MM.1S (cell line): Measurements from ENCODE around the gene LMO1.

Experiments used
- DNase-seq: peaks from one replicate; pipeline ENCODE4 v3.0.0-alpha.2; 2015
- H2AFZ ChIP-seq: fragments of 300-600 bp; sonication (generic); 2 replicates; pipeline ENCODE4 v1.6.0; 2016; ENCODE audit warnings: antibody characterized with exemption, low read length
- H3F3A ChIP-seq: fragments of 300-600 bp; sonication (generic); 2 replicates; pipeline ENCODE4 v1.6.1; 2016; ENCODE audit warnings: mild to moderate bottlenecking, antibody characterized with exemption, low read length, moderate library complexity, mixed read lengths; ENCODE audit not compliant: insufficient read depth
- H3K27ac ChIP-seq: fragments of 300-600 bp; sonication (generic); 2 replicates; pipeline ENCODE4 v1.5.1; 2016; ENCODE audit warnings: mild to moderate bottlenecking, low read length
- H3K27me3 ChIP-seq: fragments of 300-600 bp; sonication (generic); replicated peaks from 2 replicates; pipeline ENCODE4 v1.6.0; 2016; ENCODE audit warnings: low read length; ENCODE audit not compliant: insufficient read depth
- H3K36me3 ChIP-seq: fragments of 300-600 bp; sonication (generic); replicated peaks from 2 replicates; pipeline ENCODE4 v1.6.1; 2016; ENCODE audit warnings: mild to moderate bottlenecking, low read length, mixed read lengths; ENCODE audit not compliant: insufficient read depth
- H3K4me1 ChIP-seq: fragments of 300-600 bp; sonication (generic); 2 replicates; pipeline ENCODE4 v1.6.1; 2016; ENCODE audit warnings: low read length, mixed read lengths
- H3K4me2 ChIP-seq: fragments of 300-600 bp; sonication (generic); 2 replicates; pipeline ENCODE4 v1.6.0; 2016; ENCODE audit warnings: low read depth, low read length
- H3K4me3 ChIP-seq: fragments of 300-600 bp; sonication (generic); 2 replicates; pipeline ENCODE4 v1.5.1; 2016; ENCODE audit warnings: low read length, mixed read lengths
- H3K79me2 ChIP-seq: fragments of 300-600 bp; sonication (generic); 2 replicates; pipeline ENCODE4 v1.6.1; 2016; ENCODE audit warnings: mixed run types, low read length, mixed read lengths
- H3K9ac ChIP-seq: fragments of 300-600 bp; sonication (generic); 2 replicates; pipeline ENCODE4 v1.6.1; 2016; ENCODE audit warnings: low read length, mixed read lengths
- H3K9me2 ChIP-seq: fragments of 300-600 bp; sonication (generic); replicated peaks from 2 replicates; pipeline ENCODE4 v1.6.1; 2016; ENCODE audit warnings: mild to moderate bottlenecking, low read length, mixed read lengths; ENCODE audit not compliant: insufficient read depth
- H3K9me3 ChIP-seq: fragments of 300-600 bp; sonication (generic); replicated peaks from 2 replicates; pipeline ENCODE4 v1.6.1; 2016; ENCODE audit warnings: mild to moderate bottlenecking, low read length, mixed read lengths; ENCODE audit not compliant: insufficient read depth
- H4K20me1 ChIP-seq: fragments of 300-600 bp; sonication (generic); 2 replicates; pipeline ENCODE4 v1.6.1; 2016; ENCODE audit warnings: mild to moderate bottlenecking, low read length, moderate library complexity, mixed read lengths; ENCODE audit not compliant: insufficient read depth
- EZH2 ChIP-seq: fragments of 300-600 bp; sonication (generic); optimal IDR thresholded peaks from 2 replicates; pipeline ENCODE3; 2017; ENCODE audit warnings: low read depth, mild to moderate bottlenecking, antibody characterized with exemption, low read length, mixed read lengths
- EZH2phosphoT487 ChIP-seq: fragments of 300-600 bp; sonication (generic); IDR thresholded peaks from 2 replicates; pipeline ENCODE4 v1.6.1; 2018; ENCODE audit warnings: antibody characterized with exemption, low read length
- TF ChIP-seq, protein P1 (sequence below): fragments of 300-600 bp; sonication (generic); IDR thresholded peaks from 2 replicates; pipeline ENCODE4 v1.5.1; 2016; ENCODE audit warnings: antibody characterized with exemption, low read length, mixed read lengths

Gene LMO1

GRCh38 chr11:8186429-8186828 is 77.2 kb downstream of the LMO1 start:
- H3K4me2 ChIP-seq = no peak overlapping the region
- H2AFZ ChIP-seq = no peak overlapping the region
- H3K9me2 ChIP-seq = no peaks in the 10 kb centered on the region
- TF ChIP-seq, protein P1, sequence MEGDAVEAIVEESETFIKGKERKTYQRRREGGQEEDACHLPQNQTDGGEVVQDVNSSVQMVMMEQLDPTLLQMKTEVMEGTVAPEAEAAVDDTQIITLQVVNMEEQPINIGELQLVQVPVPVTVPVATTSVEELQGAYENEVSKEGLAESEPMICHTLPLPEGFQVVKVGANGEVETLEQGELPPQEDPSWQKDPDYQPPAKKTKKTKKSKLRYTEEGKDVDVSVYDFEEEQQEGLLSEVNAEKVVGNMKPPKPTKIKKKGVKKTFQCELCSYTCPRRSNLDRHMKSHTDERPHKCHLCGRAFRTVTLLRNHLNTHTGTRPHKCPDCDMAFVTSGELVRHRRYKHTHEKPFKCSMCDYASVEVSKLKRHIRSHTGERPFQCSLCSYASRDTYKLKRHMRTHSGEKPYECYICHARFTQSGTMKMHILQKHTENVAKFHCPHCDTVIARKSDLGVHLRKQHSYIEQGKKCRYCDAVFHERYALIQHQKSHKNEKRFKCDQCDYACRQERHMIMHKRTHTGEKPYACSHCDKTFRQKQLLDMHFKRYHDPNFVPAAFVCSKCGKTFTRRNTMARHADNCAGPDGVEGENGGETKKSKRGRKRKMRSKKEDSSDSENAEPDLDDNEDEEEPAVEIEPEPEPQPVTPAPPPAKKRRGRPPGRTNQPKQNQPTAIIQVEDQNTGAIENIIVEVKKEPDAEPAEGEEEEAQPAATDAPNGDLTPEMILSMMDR = no peak
- no peak for TF ChIP-seq EZH2phosphoT487
- TF ChIP-seq EZH2 = no peak
- H3F3A ChIP-seq = no peaks in the 10 kb centered on the region
- H4K20me1 ChIP-seq = no peaks in the 10 kb centered on the region
- H3K27ac ChIP-seq = no peak overlapping the region
- no peaks in the 10 kb centered on the region for H3K27me3 ChIP-seq
- no peak for DNase-seq
- no peaks in the 10 kb centered on the region for H3K4me1 ChIP-seq
- H3K4me3 ChIP-seq = no peak overlapping the region
- no peaks in the 10 kb centered on the region for H3K9me3 ChIP-seq
- no peaks in the 10 kb centered on the region for H3K79me2 ChIP-seq
- H3K9ac ChIP-seq = no peak overlapping the region
- H3K36me3 ChIP-seq = no peaks in the 10 kb centered on the region

DNA sequence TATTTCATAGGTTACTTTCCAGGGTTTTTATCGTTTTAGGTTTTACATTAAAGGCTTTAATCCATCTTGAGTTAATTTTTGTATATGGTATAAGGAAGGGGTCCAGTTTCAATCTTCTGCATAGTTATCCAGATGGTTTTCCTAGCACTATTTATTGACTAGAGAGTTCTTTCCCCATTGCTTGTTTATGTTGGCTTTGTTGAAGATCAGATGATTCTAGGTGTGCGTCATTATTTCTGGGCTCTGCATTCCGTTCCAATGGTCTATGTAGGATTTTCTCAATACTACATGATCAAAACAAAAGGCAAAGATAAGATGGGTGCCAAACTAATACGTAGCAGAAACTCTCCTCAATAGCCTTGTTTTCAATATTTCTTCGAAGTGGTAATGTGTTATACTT is 80.6 kb downstream of the LMO1 start:
- Histone ChIP-seq H3K79me2 (no peaks in the 10 kb centered on the region), H3K27ac (no peak overlapping the region), H3K4me3 (no peak overlapping the region), H2AFZ (no peak overlapping the region), H3K9me2 (no peaks in the 10 kb centered on the region), H3K9ac (no peak overlapping the region), H3K4me1 (no peaks in the 10 kb centered on the region), H3K9me3 (no peaks in the 10 kb centered on the region), H3K36me3 (no peaks in the 10 kb centered on the region), H3F3A (no peaks in the 10 kb centered on the region), H3K27me3 (no peaks in the 10 kb centered on the region), H3K4me2 (no peak overlapping the region), H4K20me1 (no peaks in the 10 kb centered on the region)
- no peak for DNase-seq
- no peak for TF ChIP-seq EZH2phosphoT487
- TF ChIP-seq, protein P1 = no peak
- TF ChIP-seq EZH2 = no peak

DNA sequence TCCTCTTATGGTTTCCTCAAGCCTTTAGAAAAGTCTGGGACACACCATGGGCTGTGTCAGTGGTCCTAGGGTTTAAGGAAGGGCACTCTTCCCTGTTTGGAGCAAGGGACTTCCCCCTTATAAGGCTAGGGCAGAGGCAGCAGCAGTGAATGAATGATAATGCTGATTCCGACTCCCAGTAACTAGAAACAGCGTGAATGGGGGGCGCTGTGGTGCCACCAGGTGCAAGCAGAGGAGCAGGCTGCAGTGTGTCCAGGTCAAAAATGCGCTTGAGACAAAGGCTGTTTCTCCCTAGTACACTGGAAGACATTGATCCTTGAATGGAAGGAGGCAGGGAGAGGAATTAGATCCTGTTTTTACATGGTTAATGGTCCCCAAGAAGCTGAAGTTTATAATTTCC is 83.2 kb downstream of the LMO1 start:
- Histone ChIP-seq H3K79me2 (no peaks in the 10 kb centered on the region), H3F3A (no peaks in the 10 kb centered on the region), H3K9me2 (no peaks in the 10 kb centered on the region), H3K4me1 (no peaks in the 10 kb centered on the region), H3K27me3 (no peaks in the 10 kb centered on the region), H3K9me3 (no peaks in the 10 kb centered on the region), H4K20me1 (no peaks in the 10 kb centered on the region), H2AFZ (no peak overlapping the region), H3K27ac (no peak overlapping the region), H3K4me3 (no peak overlapping the region), H3K36me3 (no peaks in the 10 kb centered on the region), H3K4me2 (no peak overlapping the region), H3K9ac (no peak overlapping the region)
- no peak for TF ChIP-seq EZH2
- TF ChIP-seq, protein P1 = no peak
- TF ChIP-seq EZH2phosphoT487 = no peak
- DNase-seq = no peak

DNA sequence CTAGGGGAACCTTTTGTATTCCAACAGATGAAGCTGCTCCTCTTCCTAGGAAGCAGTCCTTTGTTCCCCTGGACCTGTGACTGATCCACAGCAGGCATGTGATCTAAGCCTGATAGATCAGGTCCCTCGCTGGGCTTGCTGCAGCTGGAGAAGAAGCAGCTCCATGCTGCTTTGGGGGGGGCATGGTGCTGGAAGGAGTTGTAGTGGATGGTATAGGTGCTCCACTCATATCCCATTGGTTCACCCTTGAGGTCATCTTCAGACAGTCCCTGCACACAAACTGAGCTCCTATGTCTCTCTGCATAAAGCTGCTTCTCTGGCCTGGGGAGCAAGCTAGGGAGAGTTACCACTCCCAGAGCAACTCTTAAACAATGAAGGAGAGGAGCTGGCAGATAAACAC is 85.4 kb downstream of the LMO1 start:
- Histone ChIP-seq H3K9me3 (no peaks in the 10 kb centered on the region), H4K20me1 (no peaks in the 10 kb centered on the region), H3K4me1 (no peaks in the 10 kb centered on the region), H3K27ac (no peak overlapping the region), H2AFZ (no peak overlapping the region), H3K79me2 (no peaks in the 10 kb centered on the region), H3F3A (no peaks in the 10 kb centered on the region), H3K4me2 (no peak overlapping the region), H3K9ac (no peak overlapping the region), H3K9me2 (no peaks in the 10 kb centered on the region), H3K4me3 (no peak overlapping the region), H3K27me3 (no peaks in the 10 kb centered on the region), H3K36me3 (no peaks in the 10 kb centered on the region)
- DNase-seq = no peak
- no peak for TF ChIP-seq EZH2phosphoT487
- TF ChIP-seq EZH2 = no peak
- TF ChIP-seq, protein P1 = no peak
